EH (cell line): ENCODE results near the gene CCL4.
"Not testable (repeated sequence)": the region's sequence is repeated elsewhere in the genome, so short reads cannot be mapped to it uniquely, and the experiment has no call there.

Experiments used
- DNase-seq: peaks from one replicate; pipeline ENCODE4 v3.0.0-alpha.2; 2015; ENCODE audit warnings: low read depth

CCL4 gene

GRCh38 chr17:36103401-36103975 is at the start of gene CCL4:
Gene CCL4 (plus strand): TSS chr17:36103827. CDS start chr17:36103906, 79 bp downstream.
- DNase-seq, result not testable (repeated sequence)

- DNase-seq, result no peak
Observed at GRCh38 chr17:36055171-36055570, 48.5 kb upstream of the CCL4 start.

GRCh38 chr17:36055921-36056520 is 47.6 kb upstream of the CCL4 start:
- DNase-seq, result no peak

- DNase-seq, result no peak
Observed at GRCh38 chr17:36057911-36058310, 45.7 kb upstream of the CCL4 start.

GRCh38 chr17:36059406-36059805 is 44.2 kb upstream of the CCL4 start:
- no peak for DNase-seq

- no peak for DNase-seq
Observed at GRCh38 chr17:36060816-36061215, 42.8 kb upstream of the CCL4 start.

GRCh38 chr17:36063786-36064541 is 39.7 kb upstream of the CCL4 start, which contains the start of gene CCL18:
Gene CCL18 (plus strand): TSS chr17:36064272. CDS start chr17:36064343, 71 bp downstream.
- no peak for DNase-seq

- no peak for DNase-seq
Observed at GRCh38 chr17:36066365-36066985, 37.2 kb upstream of the CCL4 start.

- no peak for DNase-seq
Observed at GRCh38 chr17:36068524-36068923, 35.1 kb upstream of the CCL4 start.

- DNase-seq, result no peak
Observed at GRCh38 chr17:36069136-36069535, 34.5 kb upstream of the CCL4 start.

- DNase-seq, result no peak
Observed at GRCh38 chr17:36070427-36070826, 33.2 kb upstream of the CCL4 start.

GRCh38 chr17:36071751-36072150 is 31.9 kb upstream of the CCL4 start:
- DNase-seq, result no peak

GRCh38 chr17:36072431-36073121 is 31.1 kb upstream of the CCL4 start:
- peak; percentile 27 for DNase-seq

GRCh38 chr17:36074365-36074764 is 29.3 kb upstream of the CCL4 start:
- DNase-seq, result no peak

- DNase-seq, result not testable (repeated sequence)
Observed at GRCh38 chr17:36081681-36082471, 21.8 kb upstream of the CCL4 start.

GRCh38 chr17:36082482-36083120 is 21.0 kb upstream of the CCL4 start:
- not testable (repeated sequence) for DNase-seq

GRCh38 chr17:36083691-36084090 is 19.9 kb upstream of the CCL4 start:
- DNase-seq, result not testable (repeated sequence)

GRCh38 chr17:36085765-36086164 is 17.9 kb upstream of the CCL4 start:
- peak; percentile 4 for DNase-seq

GRCh38 chr17:36086791-36087190 is 16.8 kb upstream of the CCL4 start:
- no peak for DNase-seq

GRCh38 chr17:36087471-36087870 is 16.2 kb upstream of the CCL4 start:
- not testable (repeated sequence) for DNase-seq
